DLD1 (cell line): ENCODE results near the gene MEOX2.

Experiments used
- in situ Hi-C: cut with HindIII; loops from 2 replicates; pipeline ENCODE4 v1.10.0; 2017; ENCODE audit warnings: low sequenced_read_pairs

The MEOX2 gene

GRCh38 chr7:15618275-15618674 lies 68.2 kb downstream of the MEOX2 start:
- in situ Hi-C loops = no loop called here

DNA sequence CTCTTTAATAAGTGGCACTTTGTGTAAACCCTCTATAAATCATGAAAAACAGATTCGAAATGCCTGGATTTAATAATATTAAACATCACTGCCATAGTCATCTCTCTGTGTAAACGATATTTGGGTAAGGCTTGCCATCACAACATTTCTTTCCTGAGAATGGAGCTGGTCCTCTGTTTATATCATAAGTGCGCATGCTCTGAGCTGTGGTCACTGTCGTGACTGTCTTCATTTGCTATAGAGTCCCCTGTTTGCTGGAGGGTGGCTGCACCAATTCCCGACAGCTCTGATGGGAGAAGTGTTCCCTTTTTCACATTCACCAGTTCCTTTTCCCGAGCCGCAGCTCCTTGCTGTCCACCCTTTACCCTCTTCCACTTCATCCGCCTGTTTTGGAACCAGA lies 74.3 kb downstream of the MEOX2 start:
- in situ Hi-C loops = no loop called here

DNA sequence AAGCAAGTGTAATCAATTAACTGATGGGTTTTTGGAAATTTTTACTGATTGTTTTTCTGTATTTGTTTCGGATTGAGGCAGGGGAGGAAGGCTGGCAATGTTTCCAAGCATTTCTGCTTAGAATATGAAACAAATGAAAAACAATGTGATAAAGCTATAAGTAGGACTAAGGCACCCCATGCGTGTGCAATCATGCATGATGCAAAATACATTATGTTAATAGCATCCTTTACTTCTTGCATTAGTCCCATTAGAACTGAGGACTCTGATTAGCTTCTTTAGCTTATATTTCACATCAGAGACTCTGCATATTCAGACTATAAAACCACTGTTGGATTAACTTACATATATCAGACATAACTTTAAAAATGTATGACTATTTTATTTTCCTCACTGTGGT lies 76.0 kb downstream of the MEOX2 start:
- in situ Hi-C loops = no loop called here

DNA sequence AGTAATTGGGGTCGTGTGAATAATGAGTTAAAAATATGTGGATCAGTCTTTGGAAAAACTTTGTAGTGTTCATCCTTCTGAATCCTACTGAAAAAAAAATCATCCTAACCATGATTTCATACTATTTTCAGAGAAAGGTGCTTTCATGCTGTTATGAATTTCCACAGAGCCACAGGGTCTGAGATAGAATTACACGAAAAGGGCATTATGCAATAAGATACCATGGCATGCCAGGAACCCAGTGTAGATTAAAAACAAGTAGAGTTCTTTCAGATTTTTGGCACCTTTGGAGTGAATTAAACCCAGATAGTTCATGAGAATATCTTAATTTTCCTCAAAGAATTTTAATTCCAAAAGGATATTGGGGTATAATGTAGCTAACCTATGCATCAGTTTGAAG lies 77.2 kb downstream of the MEOX2 start:
- in situ Hi-C loops = no loop called here

DNA sequence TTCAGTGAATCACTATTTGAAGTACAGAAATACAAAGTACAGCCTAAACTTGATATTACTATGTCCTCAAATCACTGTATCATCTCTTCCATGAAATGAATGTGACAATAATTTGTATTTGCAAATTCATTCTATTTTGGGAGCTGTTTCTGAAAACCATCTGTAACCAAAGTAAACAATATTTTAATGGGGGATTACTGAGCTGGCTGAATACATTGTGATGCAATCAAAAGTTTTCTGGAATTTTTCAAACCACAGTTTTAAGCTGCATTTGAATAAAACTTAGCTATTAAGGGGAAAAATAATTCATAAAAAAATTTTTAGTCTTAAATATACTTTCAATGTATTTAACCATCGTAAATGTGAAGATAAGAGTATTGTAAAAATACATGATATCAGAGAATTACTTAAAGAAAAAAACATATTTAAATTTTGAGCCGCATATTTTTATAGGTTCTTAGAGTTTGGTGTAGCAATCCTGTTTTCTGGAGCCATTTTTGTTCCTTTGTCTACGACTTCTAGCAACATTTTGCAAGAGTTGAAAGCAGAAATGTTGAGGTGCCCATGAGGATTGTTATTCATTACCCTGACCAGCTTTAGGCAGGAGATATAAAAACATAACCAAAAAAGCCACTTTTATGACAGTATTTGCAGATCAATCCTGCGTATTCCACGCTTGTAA lies 78.8 kb downstream of the MEOX2 start:
- in situ Hi-C loops = no loop called here

DNA sequence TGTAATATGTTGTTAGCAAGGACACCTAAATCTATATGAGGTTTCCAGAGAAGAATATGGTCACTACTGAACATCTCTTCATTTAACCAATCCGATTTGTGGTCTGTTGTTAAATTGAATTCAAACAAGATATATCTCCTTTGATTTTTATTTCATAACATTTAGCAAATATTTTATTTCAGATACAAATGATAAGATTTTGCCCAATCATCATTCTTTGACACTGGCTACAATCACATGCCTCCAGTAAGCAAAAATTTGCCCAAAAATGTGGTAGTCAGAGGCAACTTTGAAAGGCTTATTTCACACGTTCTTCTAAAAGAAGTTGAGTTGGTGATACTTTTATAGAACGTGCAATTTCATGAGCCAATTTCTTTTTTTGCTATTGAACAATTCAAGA lies 79.9 kb downstream of the MEOX2 start:
- in situ Hi-C loops = no loop called here

DNA sequence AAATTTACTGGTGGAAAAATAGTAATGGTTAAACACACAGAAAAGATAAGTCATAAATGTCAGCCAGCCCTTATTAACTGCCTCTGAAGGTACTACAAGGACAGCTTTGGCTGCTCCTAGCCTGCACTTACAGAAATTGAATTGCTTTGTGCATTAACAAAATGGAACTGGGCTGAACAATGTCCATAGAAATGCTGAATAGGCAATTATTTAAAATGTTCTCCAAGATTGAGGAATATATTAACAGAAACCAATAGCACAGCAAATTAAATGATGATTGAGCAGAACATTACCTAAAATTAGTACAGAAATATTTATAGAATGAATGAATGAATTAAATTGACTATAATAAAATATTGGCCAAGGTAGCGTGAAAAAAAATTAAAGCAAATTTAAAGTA lies 82.3 kb downstream of the MEOX2 start:
- in situ Hi-C loops = no loop called here

- in situ Hi-C loops = no loop called here
Observed at GRCh38 chr7:15603124-15603523, 83.4 kb downstream of the MEOX2 start.

DNA sequence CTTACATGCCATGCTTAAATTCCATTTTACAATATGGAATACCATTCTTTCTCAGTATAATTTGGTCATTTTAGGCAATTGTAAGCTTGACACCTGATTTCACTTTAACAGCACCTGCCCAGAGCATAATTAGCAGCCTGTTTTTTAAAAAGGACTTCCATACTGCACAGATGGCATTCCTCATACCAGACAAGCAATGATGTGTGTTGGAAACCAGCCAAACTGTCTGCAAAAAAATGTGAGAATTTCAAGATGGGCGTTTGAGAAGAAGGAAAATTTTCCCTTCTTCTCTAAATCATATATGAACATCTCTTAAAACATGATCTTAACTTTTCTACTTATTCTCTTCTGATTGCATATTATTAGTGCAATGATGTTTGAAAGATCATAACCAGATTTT lies 84.2 kb downstream of the MEOX2 start:
- in situ Hi-C loops = no loop called here

DNA sequence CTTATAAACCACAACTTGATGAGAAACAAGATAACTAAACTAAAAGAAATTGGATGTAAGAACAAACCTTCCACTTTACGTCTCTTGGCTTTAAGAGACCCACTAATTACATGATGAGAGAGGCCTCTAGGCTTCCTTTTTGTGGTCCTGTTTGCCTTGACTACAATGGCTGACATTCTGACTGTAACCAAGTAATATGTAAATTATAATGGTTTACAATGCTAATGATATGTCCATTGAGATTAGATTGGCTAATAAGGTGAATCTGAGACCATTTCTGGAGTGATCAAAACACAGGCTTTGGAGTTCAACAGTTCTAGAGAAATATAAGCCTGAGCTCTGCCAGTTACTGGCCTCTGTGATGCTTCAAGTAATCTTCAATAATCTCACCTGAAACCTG lies 85.3 kb downstream of the MEOX2 start:
- in situ Hi-C loops = no loop called here

GRCh38 chr7:15600298-15600697 lies 86.2 kb downstream of the MEOX2 start:
- in situ Hi-C loops = no loop called here

- in situ Hi-C loops = no loop called here
Observed at GRCh38 chr7:15594461-15594860, 92.0 kb downstream of the MEOX2 start.

- in situ Hi-C loops = no loop called here
Observed at GRCh38 chr7:15593382-15593781, 93.1 kb downstream of the MEOX2 start.

DNA sequence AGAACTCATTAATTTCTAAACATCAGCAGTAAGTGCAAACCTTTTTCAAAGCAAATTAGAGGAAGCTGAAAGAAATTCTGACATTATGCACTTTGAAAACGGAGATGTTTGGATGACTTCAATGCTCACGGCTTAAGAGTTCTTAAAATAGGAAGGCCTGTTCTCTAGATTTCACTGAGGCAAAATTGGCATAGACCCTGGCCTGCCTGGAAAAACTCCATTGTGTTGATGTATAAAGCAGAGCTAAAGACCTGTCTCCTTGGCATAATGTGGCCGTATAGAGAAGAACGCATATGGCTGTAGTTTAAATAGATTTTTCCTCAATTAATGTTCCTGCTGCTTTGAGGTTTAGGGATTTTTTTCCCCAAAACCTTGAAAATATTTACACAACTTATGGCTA lies 100.2 kb downstream of the MEOX2 start:
- in situ Hi-C loops = no loop called here

DNA sequence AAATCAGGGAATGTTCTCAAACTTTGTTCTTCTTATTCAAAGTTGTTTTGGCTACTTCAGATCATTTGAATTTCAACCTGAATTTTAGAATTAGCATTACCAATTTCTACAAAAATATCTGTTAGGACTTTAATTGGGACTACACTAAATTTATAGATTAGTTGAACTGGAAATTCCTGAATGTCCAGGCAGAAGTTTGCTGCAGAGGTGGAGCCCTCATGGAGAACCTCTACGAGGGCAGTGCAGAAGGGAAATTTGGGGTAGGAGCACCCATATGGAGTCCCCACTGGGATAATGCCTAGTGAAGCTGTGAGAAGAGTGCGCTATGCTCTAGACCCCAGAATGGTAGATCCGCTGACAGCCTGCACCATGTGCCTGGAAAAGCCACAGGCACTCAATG lies 101.9 kb downstream of the MEOX2 start:
- in situ Hi-C loops = no loop called here

DNA sequence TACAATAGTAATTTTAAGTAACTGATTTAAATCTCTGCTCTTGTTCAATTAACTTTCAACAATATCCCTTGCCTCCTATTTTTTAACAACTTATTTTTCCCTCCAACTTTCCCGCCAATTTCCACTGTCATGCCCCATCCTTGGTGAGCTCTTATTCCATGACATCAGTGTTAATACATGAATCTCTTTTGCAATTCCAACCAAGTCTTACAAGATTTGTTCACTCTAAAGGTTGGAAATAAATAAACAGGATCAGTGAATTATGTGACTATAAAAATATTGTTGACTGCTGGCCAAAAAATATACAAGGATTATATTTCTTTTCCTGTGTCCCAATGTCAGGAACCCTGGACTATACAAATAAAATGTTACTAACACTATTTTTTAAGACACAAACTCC lies 103.7 kb downstream of the MEOX2 start:
- in situ Hi-C loops = no loop called here

DNA sequence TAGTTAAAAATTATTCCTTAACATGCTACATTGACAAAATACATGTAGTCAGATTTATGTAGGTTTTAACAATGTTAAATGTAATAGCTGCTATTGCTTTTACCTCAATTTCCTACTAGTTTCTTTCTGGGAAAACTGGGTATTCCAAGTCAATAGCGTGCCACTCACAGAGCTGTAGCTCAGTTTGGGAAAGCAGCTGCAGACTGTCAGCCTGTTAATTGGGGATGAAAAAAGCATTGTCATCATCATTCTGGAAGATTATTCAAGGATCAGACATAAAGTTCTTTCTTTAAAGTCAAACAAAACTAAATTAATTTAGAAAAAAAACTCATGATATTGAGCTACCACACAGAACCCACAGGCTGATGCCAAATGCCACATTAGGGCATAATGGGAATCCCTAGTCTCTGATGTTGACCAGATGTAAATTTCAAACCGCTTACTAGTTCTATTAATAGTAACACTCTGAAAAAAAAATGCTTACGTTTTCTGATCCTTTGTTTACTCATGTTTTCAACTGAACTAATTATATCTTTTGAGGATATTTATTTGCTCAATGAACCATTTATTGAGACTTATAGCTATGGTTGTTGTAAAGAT lies 105.0 kb downstream of the MEOX2 start:
- in situ Hi-C loops = no loop called here

DNA sequence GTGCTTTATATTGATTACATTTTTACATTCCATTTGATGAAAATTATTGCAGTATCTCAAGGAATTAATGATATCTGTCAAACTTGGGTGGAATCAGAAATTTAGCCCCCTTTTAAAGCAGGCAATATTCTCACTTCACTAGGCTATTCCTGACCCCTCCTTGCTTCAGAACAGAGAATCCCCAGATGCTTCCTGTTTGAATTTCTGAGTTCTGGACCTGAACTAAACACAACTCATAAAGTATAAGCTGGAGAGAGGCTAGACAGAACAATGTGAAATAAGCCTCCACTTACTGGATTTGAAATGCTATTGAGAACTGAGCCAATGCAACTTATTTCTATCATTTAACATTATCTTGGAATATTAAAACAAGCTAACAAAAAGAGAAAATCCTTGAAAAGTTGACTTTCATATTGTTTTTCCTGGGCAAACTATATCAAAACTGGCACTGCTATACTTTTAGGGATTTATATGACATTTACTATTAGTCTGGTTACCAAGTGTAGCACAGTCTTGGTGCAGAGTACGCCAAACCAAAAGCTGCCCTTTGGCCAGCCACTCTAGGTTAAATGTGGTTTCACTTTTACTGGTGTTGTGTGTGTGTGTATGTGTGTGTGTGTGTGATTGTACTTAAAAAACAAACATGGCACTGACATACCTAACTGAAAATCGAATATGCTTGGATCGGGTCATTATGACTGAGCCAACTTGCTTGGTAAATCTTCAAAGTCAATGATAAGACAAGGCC lies 105.7 kb downstream of the MEOX2 start:
- in situ Hi-C loops = no loop called here

DNA sequence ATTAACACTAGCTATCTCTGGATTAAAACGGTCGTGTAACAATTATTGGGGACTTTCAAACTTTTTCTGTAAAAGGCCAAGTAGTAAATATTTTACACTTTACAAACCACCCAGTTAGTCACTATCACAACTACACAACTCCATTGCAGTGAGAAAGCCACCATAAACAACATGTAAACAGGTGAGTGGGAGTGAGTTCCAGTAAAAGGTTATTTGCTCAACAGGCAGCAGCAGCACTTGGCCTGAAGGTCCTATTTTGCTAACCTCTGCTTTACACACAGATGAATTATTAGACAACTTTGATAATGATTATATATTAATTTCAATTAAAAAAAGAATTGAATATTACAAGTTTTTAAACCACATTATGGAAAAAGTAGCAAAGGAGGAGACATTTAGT lies 108.9 kb downstream of the MEOX2 start:
- in situ Hi-C loops = no loop called here

GRCh38 chr7:15571301-15571878 lies 115.1 kb downstream of the MEOX2 start:
- in situ Hi-C loops = no loop called here

DNA sequence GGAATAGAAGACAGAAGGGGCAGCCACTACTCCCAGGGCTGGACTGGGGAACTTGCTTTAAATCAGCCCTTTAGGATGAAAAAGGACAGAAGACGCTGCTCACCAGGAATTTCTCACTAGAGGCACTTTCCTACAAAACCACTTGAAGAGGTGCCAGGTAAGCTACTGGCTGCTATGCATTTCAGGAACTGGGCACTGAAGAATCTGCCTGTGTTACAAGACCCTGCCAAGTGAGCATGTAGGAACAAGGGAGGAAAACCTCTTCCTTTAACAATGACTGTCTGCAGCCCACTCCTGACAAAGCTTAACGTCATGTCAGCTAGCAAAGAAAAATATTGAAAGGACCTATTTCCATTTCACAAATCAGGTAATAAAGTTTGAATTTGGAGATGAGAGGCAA lies 118.8 kb downstream of the MEOX2 start:
- in situ Hi-C loops = no loop called here

DNA sequence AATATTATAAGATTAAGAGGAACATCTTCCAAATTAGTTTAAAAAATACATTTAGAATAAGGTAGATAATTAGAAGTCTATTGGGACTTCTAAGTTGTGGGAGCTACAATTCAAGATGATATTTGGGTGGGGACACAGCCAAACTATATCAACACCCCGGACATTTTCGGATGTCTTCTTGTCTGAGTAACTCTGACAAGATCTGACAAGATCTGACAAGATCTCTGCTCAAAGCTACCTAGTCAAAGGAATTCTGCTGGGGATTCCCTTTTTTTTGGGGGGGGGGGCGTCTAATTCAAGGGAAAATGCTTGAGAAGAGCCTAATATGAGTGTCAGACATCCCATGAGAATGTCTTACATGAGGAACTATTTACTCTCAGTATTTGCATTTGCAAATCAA lies 119.4 kb downstream of the MEOX2 start:
- in situ Hi-C loops = no loop called here
